ENCODE results near the gene BRSK2. TPM values are rescaled to one million over a fixed set of nuclear protein-coding genes. Genes with fewer than 3 reads are reported as not detected.
A peak's percentile ranks its signal among the peaks of the same experiment; 100 is the strongest.

BRSK2 gene
- total RNA-seq, 3 donors from 2014 or later: 0.58 to 4.3 (median 0.60) TPM

DNA sequence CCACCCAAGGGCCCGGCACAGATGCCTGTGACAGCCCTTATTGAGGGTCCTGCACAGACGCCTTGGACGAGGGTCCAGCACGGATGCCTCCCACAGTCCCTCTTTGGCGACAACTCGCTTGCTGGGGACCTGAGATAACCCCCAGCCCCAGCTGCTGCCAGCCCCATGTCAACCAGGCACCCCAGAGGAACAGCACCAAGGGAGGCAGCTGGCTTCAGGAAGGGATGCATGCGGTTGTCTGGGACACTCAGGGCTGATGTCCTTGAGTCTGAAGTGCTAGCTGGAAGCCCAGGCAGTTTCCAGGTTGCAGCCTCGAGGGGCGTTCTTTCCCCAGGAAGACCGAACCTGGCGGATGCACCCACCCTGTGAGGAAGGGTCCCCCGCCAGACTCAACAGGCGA, 63.0 kb downstream of the BRSK2 start:
- no peak for ATAC-seq

GRCh38 chr11:1453611-1454034, 63.9 kb downstream of the BRSK2 start:
- intact Hi-C loops (cut with DNase I, micrococcal nuclease): no loop called here

More for the DNA sequence above, 63.0 kb downstream of the BRSK2 start:
- intact Hi-C loops (cut with DNase I, micrococcal nuclease): no loop called here
- no peak for DNase-seq
- peaks cover 3% of the 10 kb centered on the region for H3K4me1 ChIP-seq (ENCODE audit: low read depth)
- no peaks in the 10 kb centered on the region for H3K36me3 ChIP-seq (ENCODE audit: low read depth)
- H3K9me3 ChIP-seq: no peaks in the 10 kb centered on the region
- H3K4me3 ChIP-seq: no peak overlapping the region
- no peak for TF ChIP-seq CTCF (IDR thresholded peaks at IDR 0.05)

GRCh38 chr11:1454576-1454975, 64.8 kb downstream of the BRSK2 start:
- H3K4me1 ChIP-seq (ENCODE audit: low read depth): peaks cover 11% of the 10 kb centered on the region
- intact Hi-C loops (cut with DNase I, micrococcal nuclease): no loop called here
- H3K4me3 ChIP-seq: no peak overlapping the region
- H3K9me3 ChIP-seq: no peaks in the 10 kb centered on the region
- no peak for TF ChIP-seq CTCF (IDR thresholded peaks at IDR 0.05)
- ATAC-seq (no peak), DNase-seq (no peak)
- no peaks in the 10 kb centered on the region for H3K36me3 ChIP-seq (ENCODE audit: low read depth)

More at GRCh38 chr11:1453611-1454034, 63.9 kb downstream of the BRSK2 start:
- ATAC-seq (peak; percentile 66), DNase-seq (peak in 2 of 3 donors; percentile 58 to 59)
- Histone ChIP-seq H3K4me3 (no peak overlapping the region), H3K36me3 (ENCODE audit: low read depth) (no peaks in the 10 kb centered on the region), H3K4me1 (ENCODE audit: low read depth) (peaks cover 9% of the 10 kb centered on the region), H3K9me3 (no peaks in the 10 kb centered on the region)
- no peak for TF ChIP-seq CTCF (IDR thresholded peaks at IDR 0.05)

- Histone ChIP-seq H3K9me3 (no peaks in the 10 kb centered on the region), H3K4me3 (no peak overlapping the region), H3K4me1 (ENCODE audit: low read depth) (peaks cover 11% of the 10 kb centered on the region), H3K36me3 (ENCODE audit: low read depth) (no peaks in the 10 kb centered on the region)
- no peak for DNase-seq
- intact Hi-C loops (cut with DNase I, micrococcal nuclease): no loop called here
- TF ChIP-seq CTCF (IDR thresholded peaks at IDR 0.05): no peak
- no peak for ATAC-seq
These were observed 65.5 kb downstream of the BRSK2 start for GRCh38 chr11:1455032-1455762.

DNA sequence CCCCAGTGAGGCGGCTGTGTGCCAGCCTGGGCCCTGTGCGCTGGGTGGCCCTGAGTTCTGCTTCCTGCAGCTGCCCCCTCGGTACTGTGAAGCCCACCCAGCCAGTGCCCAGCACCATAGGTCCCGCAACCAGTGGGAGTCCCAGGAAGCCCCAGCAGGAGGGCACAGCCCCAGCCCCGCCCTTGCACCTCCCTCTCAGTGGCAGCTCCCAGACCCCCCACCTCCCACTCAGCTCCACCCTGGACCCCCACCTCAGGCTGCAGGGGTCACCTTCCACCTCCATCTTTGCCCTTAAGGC, 66.0 kb downstream of the BRSK2 start:
- no peak for ATAC-seq
- Histone ChIP-seq H3K9me3 (no peaks in the 10 kb centered on the region), H3K36me3 (ENCODE audit: low read depth) (no peaks in the 10 kb centered on the region), H3K4me1 (ENCODE audit: low read depth) (peaks cover 11% of the 10 kb centered on the region), H3K4me3 (no peak overlapping the region)
- intact Hi-C loops (cut with DNase I, micrococcal nuclease): no loop called here
- TF ChIP-seq CTCF (IDR thresholded peaks at IDR 0.05): no peak
- DNase-seq: no peak
